ENCODE measurements around the gene PEX14.
"Not testable (repeated sequence)": the region's sequence is repeated elsewhere in the genome, so short reads cannot be mapped to it uniquely, and the experiment has no call there.

Gene PEX14

DNA sequence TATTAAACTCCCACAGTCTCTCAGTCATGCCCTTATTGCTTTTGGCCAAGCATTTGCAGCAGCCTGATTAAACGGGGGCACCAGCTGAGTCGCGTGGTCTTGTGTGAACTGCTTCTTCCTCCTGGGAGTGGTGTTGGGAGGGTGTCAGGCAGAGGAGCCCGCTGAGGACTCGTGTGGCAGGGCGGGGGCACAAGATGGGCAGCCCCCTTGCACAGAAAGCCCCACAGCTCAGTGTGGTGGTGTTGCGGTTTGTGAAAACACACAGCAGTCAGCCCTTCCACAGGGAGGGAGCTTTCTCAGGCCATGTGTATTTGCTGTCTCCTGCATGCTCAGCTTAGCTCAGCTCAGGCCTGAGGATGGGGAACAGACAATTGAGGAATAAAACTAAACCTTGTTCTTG lies 22.4 kb downstream of the PEX14 start:
- no peak for DNase-seq

DNA sequence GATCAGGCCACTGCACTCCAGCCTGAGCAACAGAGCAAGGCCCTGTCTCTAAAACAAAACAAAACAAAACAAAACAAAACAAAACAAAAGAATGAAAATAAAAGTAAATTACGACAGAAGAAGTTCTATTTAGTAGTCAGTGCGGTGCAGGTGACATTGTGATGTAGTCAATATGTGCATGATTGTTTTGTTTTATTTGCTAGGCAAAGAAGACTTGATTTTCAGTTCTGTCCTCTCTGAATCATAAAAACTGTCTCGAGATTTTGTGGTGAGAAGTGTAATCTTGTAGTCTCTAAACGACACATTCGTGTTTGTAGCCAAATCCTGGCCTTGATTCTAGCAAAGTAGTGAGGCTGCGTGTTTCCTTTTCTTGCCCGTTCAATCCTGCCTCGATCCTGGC lies 23.5 kb downstream of the PEX14 start:
- no peak for DNase-seq

- DNase-seq: no peak
Measured at GRCh38 chr1:10502206-10502605, 27.5 kb downstream of the PEX14 start.

DNA sequence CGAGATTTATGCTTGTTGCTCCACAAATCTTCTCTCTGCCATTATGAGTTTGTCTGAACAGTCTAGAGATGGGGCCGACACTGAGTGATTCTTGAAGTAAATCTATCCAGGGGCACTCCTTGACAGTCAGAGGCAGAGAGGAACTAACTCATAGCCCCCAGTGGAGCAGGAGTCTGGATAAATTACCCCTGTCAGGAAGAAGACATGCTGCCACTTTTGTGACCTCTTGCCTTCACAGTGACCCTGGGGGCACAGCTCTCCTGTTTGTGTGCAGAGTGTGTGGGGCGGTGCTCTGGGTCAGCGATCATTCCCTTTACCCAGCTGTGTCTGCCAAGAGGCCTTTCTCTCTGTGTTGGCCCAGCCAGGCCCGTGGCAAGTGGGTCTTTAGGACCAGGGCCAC lies 29.5 kb downstream of the PEX14 start:
- DNase-seq: no peak

GRCh38 chr1:10506046-10506676 lies 31.4 kb downstream of the PEX14 start:
- not testable (repeated sequence) for DNase-seq

- no peak for DNase-seq
Measured at GRCh38 chr1:10506677-10507047, 31.9 kb downstream of the PEX14 start.

GRCh38 chr1:10507111-10507879 lies 32.5 kb downstream of the PEX14 start:
- peak; percentile 66 for DNase-seq

DNA sequence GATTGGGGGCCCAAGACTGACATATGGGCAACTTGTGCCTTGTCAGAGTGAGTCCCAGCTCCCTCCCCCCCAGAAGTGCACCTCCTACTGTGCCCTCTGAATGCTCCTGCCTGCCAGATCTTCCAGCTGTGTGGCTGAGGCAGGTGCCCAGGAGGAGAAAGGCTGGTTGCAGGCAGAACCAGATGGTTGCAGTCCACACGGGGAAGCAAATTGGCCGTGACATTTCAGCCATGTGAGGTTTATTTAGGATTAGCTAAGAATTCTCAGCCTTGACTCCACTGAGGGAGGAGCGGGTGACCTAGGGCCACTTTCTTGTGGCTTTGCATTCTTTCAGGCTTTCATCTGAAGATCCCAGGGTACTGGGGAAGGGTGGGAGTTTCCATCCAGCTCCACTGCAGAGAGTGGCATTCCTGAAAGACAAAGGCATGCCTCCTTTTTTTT lies 33.8 kb downstream of the PEX14 start:
- DNase-seq: peak; percentile 86

- no peak for DNase-seq
Measured at GRCh38 chr1:10509809-10510509, 35.2 kb downstream of the PEX14 start.

DNA sequence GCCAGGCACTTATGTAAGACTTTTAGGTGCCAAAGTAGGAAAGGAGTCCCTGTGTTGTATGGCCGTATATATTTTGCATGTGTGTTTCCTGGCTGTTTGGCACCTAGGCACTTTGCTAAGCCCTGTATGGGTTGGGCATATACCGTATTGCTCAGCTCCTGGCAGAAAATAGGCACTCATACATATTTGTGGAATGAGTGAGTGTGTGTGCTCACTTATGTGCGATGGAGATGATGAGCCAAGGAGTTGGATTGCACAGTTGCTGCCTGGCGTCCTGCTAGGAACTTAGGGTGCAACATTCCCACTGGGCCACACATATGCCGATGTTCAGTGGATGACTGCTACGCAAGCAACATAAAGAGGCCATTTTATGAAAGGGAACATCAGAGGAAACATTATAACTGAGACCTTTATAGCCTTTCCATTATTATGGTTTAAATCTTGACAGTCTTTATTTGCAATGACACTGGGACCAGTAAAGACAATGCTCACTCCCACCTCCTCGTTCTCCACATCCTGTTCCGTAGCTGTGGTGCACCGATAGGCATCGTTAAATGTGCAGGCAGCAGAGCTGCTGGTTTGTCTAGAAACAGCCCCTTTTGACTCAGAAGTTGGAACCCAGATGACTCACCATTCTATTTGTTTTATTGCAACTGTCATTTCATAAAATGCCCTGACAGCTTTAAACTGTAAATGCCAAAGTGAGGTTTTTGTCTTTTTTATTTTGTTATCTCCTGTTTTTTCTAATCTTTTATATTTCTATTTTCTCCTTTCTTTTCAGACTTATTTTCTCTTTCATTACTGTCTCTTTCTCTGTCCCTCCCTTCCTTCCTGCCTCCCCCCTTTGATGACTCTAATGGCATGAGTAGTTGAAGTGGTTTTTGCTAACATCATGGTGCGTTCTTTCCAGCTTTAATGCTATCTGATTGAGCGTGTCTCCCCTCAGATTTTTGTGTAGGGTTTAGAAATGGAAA lies 36.1 kb downstream of the PEX14 start:
- DNase-seq: peak; percentile 25

DNA sequence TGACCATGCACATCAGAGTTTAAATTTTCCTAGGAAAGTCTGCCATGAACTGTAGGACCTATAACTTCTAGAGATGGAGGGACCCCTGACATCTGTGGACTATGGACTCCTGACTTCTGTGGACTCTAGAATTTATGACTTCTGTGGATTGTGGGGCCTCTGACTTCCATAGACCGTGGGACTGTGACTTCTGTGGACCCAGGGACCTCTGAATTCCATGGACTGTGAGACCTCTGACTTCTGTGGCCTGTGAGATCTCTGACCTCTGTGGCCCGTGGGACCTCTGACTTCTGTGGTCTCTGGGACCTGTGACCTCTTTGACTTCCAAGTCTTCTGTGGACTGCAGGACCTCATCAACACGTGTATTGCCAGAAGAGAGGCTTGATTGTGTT lies 36.7 kb downstream of the PEX14 start:
- DNase-seq: no peak

DNA sequence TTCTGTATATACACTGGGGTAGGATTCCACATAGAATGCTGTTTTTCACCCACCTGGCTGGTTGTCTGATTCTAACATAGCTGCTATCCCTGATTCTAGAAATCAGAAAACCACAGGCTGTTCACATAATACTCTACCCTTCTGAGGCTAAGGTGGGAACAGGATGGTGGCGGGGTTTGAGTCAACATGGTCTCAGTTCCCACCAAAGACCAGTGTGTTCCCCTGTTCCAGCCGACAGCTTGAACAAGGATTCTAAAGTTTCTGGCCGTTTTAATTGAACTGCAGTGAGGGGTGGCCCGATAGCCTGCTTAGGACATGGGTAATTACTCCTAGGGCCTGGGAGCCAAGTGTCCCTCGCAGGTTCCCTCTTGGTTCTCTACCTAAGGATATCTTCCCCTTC lies 38.4 kb downstream of the PEX14 start:
- DNase-seq: no peak

- DNase-seq: peak; percentile 69
Measured at GRCh38 chr1:10514490-10515235, 39.9 kb downstream of the PEX14 start.

- peak; percentile 24 for DNase-seq
Measured at GRCh38 chr1:10515301-10515975, 40.7 kb downstream of the PEX14 start.

GRCh38 chr1:10515976-10516750 lies 41.4 kb downstream of the PEX14 start:
- no peak for DNase-seq

DNA sequence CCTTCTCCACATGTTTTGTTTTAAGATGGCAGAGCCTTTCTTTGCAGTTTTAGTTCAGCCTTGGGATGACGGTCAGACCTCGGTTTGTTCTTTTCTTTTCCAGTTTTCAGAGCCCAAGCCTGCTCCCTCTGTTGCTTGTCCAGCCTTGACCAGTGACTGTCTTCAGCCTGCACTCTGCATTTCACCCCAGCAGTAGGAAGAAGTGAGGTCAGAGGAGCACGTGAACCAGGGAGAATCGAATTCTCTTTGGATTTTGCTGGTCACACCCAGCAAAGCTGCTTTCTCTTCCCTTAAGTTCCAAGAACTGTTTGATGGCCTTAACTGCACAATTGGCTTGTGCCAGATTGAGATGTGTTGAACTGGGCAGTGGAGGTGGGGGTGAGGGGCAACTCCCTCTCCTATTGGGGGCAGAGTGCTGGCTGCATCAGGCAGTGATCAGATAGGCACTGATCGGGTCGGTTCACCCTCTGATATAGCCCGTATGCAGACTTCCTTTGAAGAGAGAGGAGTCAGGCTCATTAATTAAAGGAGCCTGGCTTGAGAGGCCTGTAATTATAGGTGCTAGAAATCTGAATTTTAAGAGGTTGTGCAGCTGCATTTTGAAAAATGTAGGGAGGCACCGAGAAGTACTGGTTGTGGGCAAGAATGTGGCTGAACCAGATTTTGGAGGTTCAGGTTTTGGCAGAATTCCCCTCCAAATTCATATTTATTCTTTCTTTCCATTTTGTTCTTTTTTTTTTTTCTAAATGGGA lies 42.4 kb downstream of the PEX14 start:
- peak; percentile 67 for DNase-seq

DNA sequence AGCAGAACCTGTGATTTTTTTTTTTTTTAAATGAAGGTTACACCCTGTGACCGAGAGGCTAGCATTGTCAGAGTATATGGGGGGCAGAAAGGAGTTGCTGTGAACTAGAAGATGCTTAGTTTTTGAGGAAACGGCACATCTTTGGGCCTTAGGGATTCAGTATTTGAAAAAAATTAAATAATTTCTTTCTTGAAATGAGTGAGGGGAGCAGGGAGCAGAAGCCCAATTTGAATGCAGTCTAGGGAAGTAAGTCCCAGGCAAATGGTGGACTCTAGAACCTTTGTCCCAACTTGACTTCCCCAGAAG lies 42.9 kb downstream of the PEX14 start:
- no peak for DNase-seq

GRCh38 chr1:10519016-10519417 lies 44.3 kb downstream of the PEX14 start:
- peak; percentile 87 for DNase-seq

DNA sequence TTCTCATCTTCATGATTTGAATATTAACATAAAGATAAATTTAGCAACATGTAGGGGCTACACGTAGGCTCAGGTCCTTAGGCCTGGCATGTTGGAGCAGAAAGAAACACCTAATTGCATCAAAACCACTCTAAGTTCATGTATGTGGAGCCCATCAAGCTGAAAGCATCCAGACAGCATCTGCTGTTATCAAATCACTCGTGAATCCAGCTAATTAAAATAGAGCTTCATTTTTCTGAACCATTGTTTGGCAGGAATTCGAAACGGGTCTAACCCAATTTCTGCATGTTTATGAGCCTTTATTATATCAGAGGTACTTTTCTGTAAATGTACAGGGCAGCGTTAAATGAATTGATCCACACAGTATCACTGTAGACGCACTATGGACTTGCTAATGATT lies 45.7 kb downstream of the PEX14 start:
- no peak for DNase-seq

- no peak for DNase-seq
Measured at GRCh38 chr1:10520952-10521351, 46.2 kb downstream of the PEX14 start.
